Measurements from ENCODE around the gene GTPBP4. TPM values are rescaled to one million over a fixed set of nuclear protein-coding genes. Genes with fewer than 3 reads are reported as not detected.
A peak's percentile ranks its signal among the peaks of the same experiment; 100 is the strongest.

Gene GTPBP4
- total RNA-seq, 4 donors from 2014 or later = 14.4 to 37.2 (median 28.5) TPM

- DNase-seq (ENCODE audit: low spot score in 2 of 2) = no peak
- H3K4me3 ChIP-seq = no peak overlapping the region
- WGBS = 39% methylated on average over 14 of the region's 14 CpGs
Observed at GRCh38 chr10:970311-971149, 17.7 kb upstream of the GTPBP4 start.

GRCh38 chr10:971150-971542 is 17.1 kb upstream of the GTPBP4 start:
- Histone ChIP-seq H3K27me3 (no peaks in the 10 kb centered on the region), H3K36me3 (no peaks in the 10 kb centered on the region), H3K4me1 (peaks cover 5% of the 10 kb centered on the region), H3K9me3 (no peaks in the 10 kb centered on the region), H3K4me3 (no peak overlapping the region), H3K27ac (peak overlapping the region; percentile 18)
- DNase-seq (ENCODE audit: low spot score in 2 of 2) = peak in 1 of 2 donors; percentile 59
- no peak for TF ChIP-seq POLR2A (IDR thresholded peaks at IDR 0.05)
- WGBS = 54% methylated on average over 4 of the region's 4 CpGs

More at GRCh38 chr10:970311-971149, 17.7 kb upstream of the GTPBP4 start:
- no peaks in the 10 kb centered on the region for H3K27me3 ChIP-seq
- H3K27ac ChIP-seq = peak overlapping the region; percentile 18
- peaks cover 5% of the 10 kb centered on the region for H3K4me1 ChIP-seq
- H3K9me3 ChIP-seq = no peaks in the 10 kb centered on the region
- TF ChIP-seq EP300 (IDR thresholded peaks at IDR 0.05) = no peak
- TF ChIP-seq POLR2AphosphoS5 (IDR thresholded peaks at IDR 0.05) = no peak
- no peak for TF ChIP-seq POLR2A (IDR thresholded peaks at IDR 0.05)
- TF ChIP-seq CTCF (IDR thresholded peaks at IDR 0.05) = no peak
- no peaks in the 10 kb centered on the region for H3K36me3 ChIP-seq

GRCh38 chr10:971613-972012 is 16.6 kb upstream of the GTPBP4 start:
- no peak overlapping the region for H3K4me3 ChIP-seq
- no peak overlapping the region for H3K27ac ChIP-seq
- peaks cover 2% of the 10 kb centered on the region for H3K9me3 ChIP-seq
- DNase-seq (ENCODE audit: low spot score in 2 of 2) = no peak
- TF ChIP-seq POLR2A (IDR thresholded peaks at IDR 0.05) (no peak), POLR2AphosphoS5 (IDR thresholded peaks at IDR 0.05) (no peak), EP300 (IDR thresholded peaks at IDR 0.05) (no peak), CTCF (IDR thresholded peaks at IDR 0.05) (no peak)
- no peaks in the 10 kb centered on the region for H3K36me3 ChIP-seq
- 79% methylated on average over 12 of the region's 12 CpGs for WGBS
- H3K4me1 ChIP-seq = peaks cover 5% of the 10 kb centered on the region
- H3K27me3 ChIP-seq = no peaks in the 10 kb centered on the region

GRCh38 chr10:972763-973162 is 15.5 kb upstream of the GTPBP4 start:
- Histone ChIP-seq H3K36me3 (no peaks in the 10 kb centered on the region), H3K4me3 (no peak overlapping the region), H3K4me1 (peaks cover 5% of the 10 kb centered on the region), H3K27me3 (no peaks in the 10 kb centered on the region), H3K9me3 (peaks cover 8% of the 10 kb centered on the region), H3K27ac (no peak overlapping the region)
- DNase-seq (ENCODE audit: low spot score in 2 of 2) = no peak
- TF ChIP-seq POLR2AphosphoS5 (IDR thresholded peaks at IDR 0.05) (no peak), EP300 (IDR thresholded peaks at IDR 0.05) (no peak), CTCF (IDR thresholded peaks at IDR 0.05) (no peak), POLR2A (IDR thresholded peaks at IDR 0.05) (no peak)
- WGBS = 89% methylated on average over 4 of the region's 8 CpGs

DNA sequence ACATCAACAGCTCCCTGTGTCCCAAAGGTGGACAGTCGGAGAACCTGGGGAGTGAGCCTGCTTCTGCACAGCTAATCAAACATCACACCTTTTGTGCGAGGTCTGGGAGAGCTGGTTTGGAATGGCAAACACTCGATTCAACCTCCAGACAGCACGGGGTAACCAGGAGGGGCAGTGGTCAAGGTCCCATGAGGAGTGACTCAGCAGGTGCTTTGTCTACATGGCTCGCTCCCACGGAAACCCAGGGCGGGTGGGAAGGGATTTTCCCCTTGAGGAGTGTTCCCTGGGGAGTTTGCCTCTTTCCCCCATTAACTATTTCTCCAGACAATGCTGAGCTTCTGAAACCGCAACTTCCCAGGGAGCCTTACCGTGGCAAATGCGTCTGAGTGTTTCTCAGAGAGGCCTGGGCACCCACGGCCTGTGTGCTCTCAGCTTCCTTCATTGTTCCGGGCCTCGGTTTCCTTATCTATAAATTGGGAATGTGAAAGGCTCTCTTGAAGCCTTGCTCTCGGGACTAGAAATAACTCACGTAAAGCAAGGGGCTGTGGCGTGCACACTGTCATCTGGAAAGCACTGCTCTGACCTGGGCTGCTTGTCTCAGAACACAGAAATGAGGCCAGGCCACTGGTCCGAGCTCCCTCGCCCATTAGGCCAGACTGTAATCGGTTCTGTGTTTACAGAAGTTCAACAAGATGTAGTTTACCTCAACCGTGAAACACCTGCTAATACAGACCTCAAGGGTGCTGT is 14.0 kb upstream of the GTPBP4 start:
- Histone ChIP-seq H3K4me1 (peaks cover 5% of the 10 kb centered on the region), H3K36me3 (no peaks in the 10 kb centered on the region), H3K27ac (no peak overlapping the region), H3K9me3 (peaks cover 15% of the 10 kb centered on the region), H3K4me3 (no peak overlapping the region), H3K27me3 (no peaks in the 10 kb centered on the region)
- WGBS = 80% methylated on average over 17 of the region's 20 CpGs
- TF ChIP-seq POLR2AphosphoS5 (IDR thresholded peaks at IDR 0.05) (no peak), CTCF (IDR thresholded peaks at IDR 0.05) (no peak), POLR2A (IDR thresholded peaks at IDR 0.05) (no peak), EP300 (IDR thresholded peaks at IDR 0.05) (no peak)
- DNase-seq (ENCODE audit: low spot score in 2 of 2) = no peak
